Activated CD4-positive, alpha-beta memory T cell treated with anti-CD3 and anti-CD28 coated beads, Interleukin-2, amount 10 ng/mL, durations not matched to agents 7 days and 5 days (primary cell): Measurements from ENCODE around the gene CDX1. TPM values are rescaled to one million over a fixed set of nuclear protein-coding genes. Genes with fewer than 3 reads are reported as not detected.

Experiments used
- CTCF ChIA-PET: fragments of 350-600 bp; sonication (Branson Sonifier 250); formaldehyde crosslinking; loops from one replicate; lab custom pipeline; 2021; ENCODE audit warnings: antibody characterized with exemption, inconsistent platforms; lab: Charles Lee
- POLR2A ChIA-PET: fragments of 350-600 bp; sonication (Branson Sonifier 250); formaldehyde crosslinking; loops from one replicate; lab custom pipeline; 2021; ENCODE audit warnings: antibody characterized with exemption; lab: Charles Lee
- DNase-seq: peaks from one replicate; pipeline ENCODE4 v3.0.0-alpha.2; 2020
- H3K27ac Mint-ChIP-seq: one replicate; pipeline ENCODE4 v1.8.0; 2021; ENCODE audit warnings: mild to moderate bottlenecking, mixed read lengths
- H3K27me3 Mint-ChIP-seq: one replicate; pipeline ENCODE4 v1.8.0; 2021; ENCODE audit warnings: mixed read lengths
- H3K36me3 Mint-ChIP-seq: one replicate; pipeline ENCODE4 v1.8.0; 2021; ENCODE audit warnings: low read depth, mixed read lengths
- H3K4me1 Mint-ChIP-seq: one replicate; pipeline ENCODE4 v1.8.0; 2021; ENCODE audit warnings: mixed read lengths
- H3K4me3 Mint-ChIP-seq: one replicate; pipeline ENCODE4 v1.8.0; 2021; ENCODE audit warnings: mild to moderate bottlenecking, mixed read lengths
- H3K9me3 Mint-ChIP-seq: one replicate; pipeline ENCODE4 v1.8.0; 2021; ENCODE audit warnings: mixed read lengths
- total RNA-seq, 2 experiments: library from RNA; stranded (reverse); gene quantifications; one replicate each; pipeline ENCODE4 v1.2.3, GENCODE V29; 2021

The CDX1 gene
- total RNA-seq, 2 experiments from 2014 or later, result not detected

- H3K4me1 Mint-ChIP-seq, result peaks cover 5% of the 10 kb centered on the region
- no peak overlapping the region for H3K4me3 Mint-ChIP-seq
- H3K36me3 Mint-ChIP-seq, result no peaks in the 10 kb centered on the region
- POLR2A ChIA-PET, result interaction anchor here (1.7 kb wide), 1 partner anchor 9 kb away, joined by 5 read pairs; no protein-coding TSS in a partner anchor
- CTCF ChIA-PET, result interaction anchor here (0.9 to 1.7 kb wide), 6 partner anchors 9 to 274 kb away, joined by 3 to 8 read pairs (median 5); no protein-coding TSS in a partner anchor
- peaks cover 23% of the 10 kb centered on the region for H3K27me3 Mint-ChIP-seq
- no peak for DNase-seq
- H3K9me3 Mint-ChIP-seq, result no peaks in the 10 kb centered on the region
- no peak overlapping the region for H3K27ac Mint-ChIP-seq
Observed at GRCh38 chr5:150162142-150162513, 4.5 kb upstream of the CDX1 start.

- ChIA-PET CTCF (interaction anchor here (0.5 to 1.7 kb wide), 11 partner anchors 9 to 248 kb away, joined by 3 to 9 read pairs (median 4); no protein-coding TSS in a partner anchor), POLR2A (interaction anchor here (1.7 kb wide), 1 partner anchor 10 kb away, joined by 5 read pairs; no protein-coding TSS in a partner anchor)
- no peaks in the 10 kb centered on the region for H3K9me3 Mint-ChIP-seq
- no peak overlapping the region for H3K4me3 Mint-ChIP-seq
- no peak overlapping the region for H3K27ac Mint-ChIP-seq
- peaks cover 25% of the 10 kb centered on the region for H3K27me3 Mint-ChIP-seq
- no peaks in the 10 kb centered on the region for H3K36me3 Mint-ChIP-seq
- H3K4me1 Mint-ChIP-seq, result peaks cover 5% of the 10 kb centered on the region
- no peak for DNase-seq
Observed at GRCh38 chr5:150163035-150163434, 3.5 kb upstream of the CDX1 start.

- no peaks in the 10 kb centered on the region for H3K36me3 Mint-ChIP-seq
- peaks cover 31% of the 10 kb centered on the region for H3K27me3 Mint-ChIP-seq
- H3K27ac Mint-ChIP-seq, result no peak overlapping the region
- H3K9me3 Mint-ChIP-seq, result no peaks in the 10 kb centered on the region
- H3K4me1 Mint-ChIP-seq, result peaks cover 5% of the 10 kb centered on the region
- no peak overlapping the region for H3K4me3 Mint-ChIP-seq
- CTCF ChIA-PET, result interaction anchor here (0.6 to 1.7 kb wide), 9 partner anchors 9 to 248 kb away, joined by 3 to 9 read pairs (median 4); no protein-coding TSS in a partner anchor
- no peak for DNase-seq
- POLR2A ChIA-PET, result interaction anchor here (1.7 kb wide), 1 partner anchor 11 kb away, joined by 5 read pairs; no protein-coding TSS in a partner anchor
Observed at GRCh38 chr5:150163547-150164059, 3.0 kb upstream of the CDX1 start.

- ChIA-PET CTCF (interaction anchor here (1.0 kb wide), 1 partner anchor 11 kb away, joined by 3 read pairs; no protein-coding TSS in a partner anchor), POLR2A (no interaction called here)
- no peak overlapping the region for H3K27ac Mint-ChIP-seq
- no peaks in the 10 kb centered on the region for H3K36me3 Mint-ChIP-seq
- H3K4me3 Mint-ChIP-seq, result no peak overlapping the region
- peaks cover 5% of the 10 kb centered on the region for H3K4me1 Mint-ChIP-seq
- H3K27me3 Mint-ChIP-seq, result peaks cover 37% of the 10 kb centered on the region
- DNase-seq, result no peak
- H3K9me3 Mint-ChIP-seq, result no peaks in the 10 kb centered on the region
Observed at GRCh38 chr5:150164211-150164980, 2.2 kb upstream of the CDX1 start.

- H3K27ac Mint-ChIP-seq, result no peak overlapping the region
- DNase-seq, result no peak
- H3K27me3 Mint-ChIP-seq, result peaks cover 46% of the 10 kb centered on the region
- ChIA-PET CTCF (interaction anchor here (1.6 kb wide), 1 partner anchor 11 kb away, joined by 3 read pairs; the partner anchor contains the start of gene PDGFRB), POLR2A (no interaction called here)
- H3K4me1 Mint-ChIP-seq, result peaks cover 4% of the 10 kb centered on the region
- H3K4me3 Mint-ChIP-seq, result no peak overlapping the region
- H3K36me3 Mint-ChIP-seq, result no peaks in the 10 kb centered on the region
- no peaks in the 10 kb centered on the region for H3K9me3 Mint-ChIP-seq
Observed at GRCh38 chr5:150166037-150166649, 435 bp upstream of the CDX1 start.

- no peak for DNase-seq
- no peaks in the 10 kb centered on the region for H3K4me1 Mint-ChIP-seq
Observed at GRCh38 chr5:150167512-150167850, 903 bp downstream of the CDX1 start.

GRCh38 chr5:150167908-150168307 lies 1.3 kb downstream of the CDX1 start:
- Mint-ChIP-seq H3K27me3 (peaks cover 50% of the 10 kb centered on the region), H3K9me3 (no peaks in the 10 kb centered on the region), H3K4me3 (no peak overlapping the region), H3K36me3 (no peaks in the 10 kb centered on the region), H3K4me1 (no peaks in the 10 kb centered on the region), H3K27ac (no peak overlapping the region)
- DNase-seq, result no peak
- CTCF ChIA-PET, result interaction anchor here (0.8 to 1.5 kb wide), 3 partner anchors 18 to 38 kb away, joined by 3 to 4 read pairs (median 3); no protein-coding TSS in a partner anchor
- POLR2A ChIA-PET, result no interaction called here

More at GRCh38 chr5:150167512-150167850, 903 bp downstream of the CDX1 start:
- Mint-ChIP-seq H3K27ac (no peak overlapping the region), H3K4me3 (no peak overlapping the region), H3K27me3 (peaks cover 50% of the 10 kb centered on the region), H3K36me3 (no peaks in the 10 kb centered on the region), H3K9me3 (no peaks in the 10 kb centered on the region)
- ChIA-PET CTCF (no interaction called here), POLR2A (no interaction called here)

- no peak for DNase-seq
- CTCF ChIA-PET, result interaction anchor here (0.8 to 1.5 kb wide), 4 partner anchors 9 to 39 kb away, joined by 3 to 5 read pairs (median 4); no protein-coding TSS in a partner anchor
- Mint-ChIP-seq H3K4me1 (no peaks in the 10 kb centered on the region), H3K27me3 (peaks cover 56% of the 10 kb centered on the region), H3K9me3 (no peaks in the 10 kb centered on the region), H3K36me3 (no peaks in the 10 kb centered on the region), H3K27ac (no peak overlapping the region), H3K4me3 (no peak overlapping the region)
- POLR2A ChIA-PET, result no interaction called here
Observed at GRCh38 chr5:150168864-150169263, 2.3 kb downstream of the CDX1 start.

- H3K4me1 Mint-ChIP-seq, result no peaks in the 10 kb centered on the region
- no peaks in the 10 kb centered on the region for H3K36me3 Mint-ChIP-seq
- peaks cover 43% of the 10 kb centered on the region for H3K27me3 Mint-ChIP-seq
- ChIA-PET CTCF (interaction anchor here (1.1 to 1.7 kb wide), 2 partner anchors 9 to 178 kb away, joined by 3 to 6 read pairs; no protein-coding TSS in a partner anchor), POLR2A (no interaction called here)
- H3K4me3 Mint-ChIP-seq, result no peak overlapping the region
- H3K9me3 Mint-ChIP-seq, result no peaks in the 10 kb centered on the region
- H3K27ac Mint-ChIP-seq, result no peak overlapping the region
- no peak for DNase-seq
Observed at GRCh38 chr5:150172145-150172544, 5.6 kb downstream of the CDX1 start.

GRCh38 chr5:150172556-150172955 lies 6.0 kb downstream of the CDX1 start:
- Mint-ChIP-seq H3K9me3 (no peaks in the 10 kb centered on the region), H3K27ac (no peak overlapping the region), H3K36me3 (no peaks in the 10 kb centered on the region), H3K4me3 (no peak overlapping the region), H3K4me1 (no peaks in the 10 kb centered on the region), H3K27me3 (peaks cover 39% of the 10 kb centered on the region)
- ChIA-PET POLR2A (no interaction called here), CTCF (interaction anchor here (1.1 to 1.7 kb wide), 2 partner anchors 9 to 178 kb away, joined by 3 to 6 read pairs; no protein-coding TSS in a partner anchor)
- no peak for DNase-seq

- H3K4me3 Mint-ChIP-seq, result no peak overlapping the region
- no peak overlapping the region for H3K27ac Mint-ChIP-seq
- no peak for DNase-seq
- POLR2A ChIA-PET, result no interaction called here
- CTCF ChIA-PET, result interaction anchor here (1.1 to 1.7 kb wide), 2 partner anchors 10 to 177 kb away, joined by 3 to 6 read pairs; no protein-coding TSS in a partner anchor
- no peaks in the 10 kb centered on the region for H3K4me1 Mint-ChIP-seq
- no peaks in the 10 kb centered on the region for H3K36me3 Mint-ChIP-seq
- peaks cover 34% of the 10 kb centered on the region for H3K27me3 Mint-ChIP-seq
- H3K9me3 Mint-ChIP-seq, result no peaks in the 10 kb centered on the region
Observed at GRCh38 chr5:150173161-150173560, 6.6 kb downstream of the CDX1 start.

GRCh38 chr5:150174285-150174684 lies 7.7 kb downstream of the CDX1 start:
- ChIA-PET POLR2A (no interaction called here), CTCF (interaction anchor here (0.5 to 3.0 kb wide), 6 partner anchors 15 to 605 kb away, joined by 3 to 15 read pairs (median 3); no protein-coding TSS in a partner anchor)
- peaks cover 23% of the 10 kb centered on the region for H3K27me3 Mint-ChIP-seq
- H3K9me3 Mint-ChIP-seq, result no peaks in the 10 kb centered on the region
- no peak overlapping the region for H3K27ac Mint-ChIP-seq
- H3K4me3 Mint-ChIP-seq, result no peak overlapping the region
- DNase-seq, result no peak
- no peaks in the 10 kb centered on the region for H3K4me1 Mint-ChIP-seq
- no peaks in the 10 kb centered on the region for H3K36me3 Mint-ChIP-seq
